Activated CD8-positive, alpha-beta memory T cell treated with anti-CD3 and anti-CD28 coated beads for 36 hours (primary cell): Measurements from ENCODE around the gene PEX10. TPM values are rescaled to one million over a fixed set of nuclear protein-coding genes. Genes with fewer than 3 reads are reported as not detected.

Source experiments
- CTCF ChIA-PET: fragments of 350-600 bp; sonication (Branson Sonifier 250); formaldehyde crosslinking; loops from one replicate; lab custom pipeline; 2021; ENCODE audit warnings: antibody characterized with exemption; lab: Charles Lee
- POLR2A ChIA-PET: fragments of 350-600 bp; sonication (Branson Sonifier 250); formaldehyde crosslinking; loops from one replicate; lab custom pipeline; 2021; ENCODE audit warnings: antibody characterized with exemption; lab: Charles Lee
- total RNA-seq, 2 experiments: library from RNA; stranded (reverse); gene quantifications; one replicate each; pipeline ENCODE4 v1.2.3, GENCODE V29; 2021

PEX10 gene
- total RNA-seq, 2 experiments from 2014 or later: 22.6 to 24.2 TPM

GRCh38 chr1:2397007-2397679, 15.2 kb downstream of the PEX10 start:
- POLR2A ChIA-PET: no interaction called here
- CTCF ChIA-PET: interaction anchor here (1.5 kb wide), 1 partner anchor 15 kb away, joined by 4 read pairs; no protein-coding TSS in a partner anchor

GRCh38 chr1:2396476-2396875, 15.9 kb downstream of the PEX10 start:
- POLR2A ChIA-PET: no interaction called here
- CTCF ChIA-PET: interaction anchor here (1.5 kb wide), 1 partner anchor 15 kb away, joined by 4 read pairs; no protein-coding TSS in a partner anchor

GRCh38 chr1:2396059-2396458, 16.3 kb downstream of the PEX10 start:
- POLR2A ChIA-PET: interaction anchor here (0.6 kb wide), 1 partner anchor 1130 kb away, joined by 7 read pairs; no protein-coding TSS in a partner anchor
- CTCF ChIA-PET: interaction anchor here (1.5 kb wide), 1 partner anchor 14 kb away, joined by 4 read pairs; no protein-coding TSS in a partner anchor

GRCh38 chr1:2395245-2395644, 17.1 kb downstream of the PEX10 start:
- CTCF ChIA-PET: interaction anchor here (1.8 kb wide), 1 partner anchor 200 kb away, joined by 6 read pairs; no protein-coding TSS in a partner anchor
- POLR2A ChIA-PET: interaction anchor here (0.6 kb wide), 1 partner anchor 1131 kb away, joined by 7 read pairs; no protein-coding TSS in a partner anchor

- ChIA-PET POLR2A (no interaction called here), CTCF (interaction anchor here (1.8 kb wide), 1 partner anchor 199 kb away, joined by 6 read pairs; no protein-coding TSS in a partner anchor)
These were observed 17.6 kb downstream of the PEX10 start for GRCh38 chr1:2394761-2395160.

- ChIA-PET CTCF (interaction anchor here (1.3 to 1.8 kb wide), 2 partner anchors 13 to 199 kb away, joined by 3 to 6 read pairs; no protein-coding TSS in a partner anchor), POLR2A (no interaction called here)
These were observed 18.1 kb downstream of the PEX10 start for GRCh38 chr1:2394220-2394619.

- CTCF ChIA-PET: interaction anchor here (0.6 to 1.8 kb wide), 3 partner anchors 14 to 198 kb away, joined by 3 to 6 read pairs (median 3); no protein-coding TSS in a partner anchor
- POLR2A ChIA-PET: no interaction called here
These were observed 18.9 kb downstream of the PEX10 start for GRCh38 chr1:2393471-2393877.

GRCh38 chr1:2392686-2393085, 19.7 kb downstream of the PEX10 start:
- ChIA-PET POLR2A (interaction anchor here (0.6 kb wide), 1 partner anchor 164 kb away, joined by 4 read pairs; no protein-coding TSS in a partner anchor), CTCF (no interaction called here)

- CTCF ChIA-PET: interaction anchor here (0.8 to 2.3 kb wide), 3 partner anchors 10 to 25 kb away, joined by 3 to 12 read pairs (median 3); no protein-coding TSS in a partner anchor
- POLR2A ChIA-PET: interaction anchor here (0.6 to 1.1 kb wide), 9 partner anchors 24 to 197 kb away, joined by 3 to 6 read pairs (median 4); partner anchors contain the start of gene FAAP20
These were observed 20.3 kb downstream of the PEX10 start for GRCh38 chr1:2391931-2392509.

GRCh38 chr1:2391041-2391930, 21.1 kb downstream of the PEX10 start, which contains the start of the genes MORN1 and RER1:
MORN1 (minus strand) TSS chr1:2391554; CDS start chr1:2391533, 21 bp downstream.
RER1 (plus strand) TSS chr1:2391841; CDS start chr1:2395791, 3,950 bp downstream.
- CTCF ChIA-PET: interaction anchor here (0.8 to 2.3 kb wide), 4 partner anchors 9 to 196 kb away, joined by 3 to 12 read pairs (median 7); partner anchors contain the start of gene FAAP20
- POLR2A ChIA-PET: interaction anchor here (0.7 to 1.1 kb wide), 8 partner anchors 25 to 196 kb away, joined by 3 to 6 read pairs (median 4); partner anchors contain the start of gene FAAP20

GRCh38 chr1:2389644-2390043, 22.7 kb downstream of the PEX10 start:
- ChIA-PET POLR2A (no interaction called here), CTCF (interaction anchor here (1.4 to 2.0 kb wide), 2 partner anchors 11 to 194 kb away, joined by 3 to 11 read pairs; partner anchors contain the start of gene FAAP20)

- POLR2A ChIA-PET: interaction anchor here (0.9 kb wide), 1 partner anchor 159 kb away, joined by 3 read pairs; no protein-coding TSS in a partner anchor
- CTCF ChIA-PET: interaction anchor here (0.7 to 1.5 kb wide), 3 partner anchors 96 to 193 kb away, joined by 3 to 4 read pairs (median 4); partner anchors contain the start of gene FAAP20
These were observed 24.1 kb downstream of the PEX10 start for GRCh38 chr1:2388004-2388913.

GRCh38 chr1:2386636-2387611, 25.4 kb downstream of the PEX10 start:
- ChIA-PET POLR2A (no interaction called here), CTCF (interaction anchor here (1.5 kb wide), 1 partner anchor 192 kb away, joined by 4 read pairs; the partner anchor contains the start of gene FAAP20)

GRCh38 chr1:2385606-2386280, 26.6 kb downstream of the PEX10 start:
- CTCF ChIA-PET: no interaction called here
- POLR2A ChIA-PET: no interaction called here

GRCh38 chr1:2384941-2385481, 27.4 kb downstream of the PEX10 start:
- ChIA-PET POLR2A (no interaction called here), CTCF (interaction anchor here (8.2 kb wide), 1 partner anchor 189 kb away, joined by 75 read pairs; the partner anchor contains the start of gene FAAP20)
